Mammary epithelial cell (primary cell): ENCODE measurements around the gene PNLIPRP3.

Source experiments
- CTCF ChIP-seq, 2 donors: IDR thresholded peaks in 1 of 2; conservative IDR thresholded peaks in 1 of 2; 2 replicates each; pipeline ENCODE4 v1.5.1; 2011 to 2012; ENCODE audit warnings: inconsistent platforms in 2 of 2, low read length in 2 of 2, mild to moderate bottlenecking in 2 of 2, control low read depth in 1 of 2, low read depth in 1 of 2; ENCODE audit not compliant: insufficient read depth in 1 of 2; ENCODE audit errors: extremely low read depth in 1 of 2
- EZH2 ChIP-seq: IDR thresholded peaks from 2 replicates; pipeline ENCODE4 v1.6.1; 2012; ENCODE audit warnings: low read length, inconsistent platforms, borderline replicate concordance

GRCh38 chr10:116385311-116385710 is 42.3 kb upstream of the PNLIPRP3 start:
- no peak for TF ChIP-seq CTCF (conservative IDR thresholded peaks at IDR 0.05 in 1 of 2, IDR thresholded peaks at IDR 0.05 in 1 of 2; ENCODE audit: extremely low read depth in 1 of 2, insufficient read depth in 1 of 2, low read depth in 1 of 2, low read length in 2 of 2)
- TF ChIP-seq EZH2 = no peak
